Midbrain (tissue), 1 donor: ENCODE measurements around the gene IFNE.

Experiments used
- DNase-seq: peaks from one replicate; lab custom pipeline; 2025; lab: John Stamatoyannopoulos, UW

The IFNE gene

DNA sequence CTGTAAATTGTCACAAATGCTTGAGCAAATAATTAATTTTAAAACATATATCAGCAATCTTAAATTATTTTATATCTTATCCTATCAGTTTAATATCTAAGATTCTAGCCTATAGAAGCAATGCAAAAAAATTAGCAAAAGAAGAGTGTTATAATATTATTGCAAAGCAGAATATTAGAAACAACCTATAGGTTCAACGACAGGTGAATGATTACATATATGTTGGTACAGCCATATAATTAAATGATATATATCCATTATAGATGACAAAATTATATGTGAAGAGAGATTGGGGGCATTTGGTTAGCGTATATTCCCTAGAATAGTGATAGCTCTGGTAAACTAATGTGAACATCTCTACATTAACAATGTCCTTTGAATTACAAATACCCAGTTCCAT is at the start of gene IFNE:
Gene IFNE, minus strand, starts transcription at position 101 of the 400 bp plus-strand sequence. CDS start 619 bp downstream, outside the sequence.
- DNase-seq = no peak

DNA sequence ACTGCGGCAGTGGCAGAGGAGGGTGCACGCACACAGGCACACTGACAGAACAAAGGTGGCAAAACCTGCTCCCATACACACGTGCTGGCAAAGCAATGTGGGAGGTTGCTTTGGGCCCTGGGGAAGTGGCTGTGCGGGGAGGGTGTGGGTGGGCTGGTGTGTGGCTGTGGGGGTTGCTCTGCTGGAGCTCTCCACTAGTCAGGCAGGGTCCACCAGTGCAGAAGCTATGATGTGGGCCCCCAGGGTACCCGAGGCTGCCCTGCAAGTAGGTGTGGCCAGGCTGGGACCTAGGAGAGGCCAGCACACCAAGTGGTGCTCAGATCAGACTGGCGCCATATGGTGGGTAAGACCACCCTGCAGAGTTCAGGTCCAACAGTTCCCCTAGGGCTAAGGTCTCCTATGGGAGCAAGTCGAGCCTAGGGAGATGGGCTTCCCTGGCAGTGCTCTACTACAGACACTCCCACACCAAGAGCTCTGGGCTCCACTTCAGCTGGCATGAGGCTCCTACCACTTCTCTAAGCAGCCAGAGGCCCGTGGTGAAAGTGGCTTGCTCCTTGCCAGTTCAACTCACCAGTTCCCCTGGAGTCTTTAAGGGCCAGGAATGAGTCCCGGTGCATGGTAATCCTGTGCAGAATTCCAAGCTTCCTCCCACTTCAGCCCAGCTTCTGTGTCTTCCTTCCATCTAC is 46.2 kb upstream of the IFNE start:
- no peak for DNase-seq

- no peak for DNase-seq
These were observed 45.5 kb upstream of the IFNE start for GRCh38 chr9:21527579-21527978.

DNA sequence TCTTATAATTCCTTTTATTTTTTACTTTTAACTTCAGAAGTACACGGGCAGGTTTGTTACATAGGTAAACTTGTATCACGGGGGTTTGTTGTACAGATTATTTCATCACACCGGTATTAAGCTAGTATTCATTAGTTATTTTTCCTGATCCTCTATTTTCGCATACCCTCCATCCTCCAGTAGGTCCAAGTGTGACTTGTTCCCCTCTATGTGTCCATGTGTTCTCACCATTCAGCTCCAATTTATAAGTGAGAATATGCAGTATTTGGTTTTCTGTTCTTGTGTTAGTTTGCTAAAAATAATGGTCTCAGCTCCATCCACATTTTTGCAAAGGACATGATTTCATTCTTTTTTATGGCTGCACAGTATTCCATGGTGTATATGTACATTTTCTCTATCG is 43.1 kb upstream of the IFNE start:
- no peak for DNase-seq

DNA sequence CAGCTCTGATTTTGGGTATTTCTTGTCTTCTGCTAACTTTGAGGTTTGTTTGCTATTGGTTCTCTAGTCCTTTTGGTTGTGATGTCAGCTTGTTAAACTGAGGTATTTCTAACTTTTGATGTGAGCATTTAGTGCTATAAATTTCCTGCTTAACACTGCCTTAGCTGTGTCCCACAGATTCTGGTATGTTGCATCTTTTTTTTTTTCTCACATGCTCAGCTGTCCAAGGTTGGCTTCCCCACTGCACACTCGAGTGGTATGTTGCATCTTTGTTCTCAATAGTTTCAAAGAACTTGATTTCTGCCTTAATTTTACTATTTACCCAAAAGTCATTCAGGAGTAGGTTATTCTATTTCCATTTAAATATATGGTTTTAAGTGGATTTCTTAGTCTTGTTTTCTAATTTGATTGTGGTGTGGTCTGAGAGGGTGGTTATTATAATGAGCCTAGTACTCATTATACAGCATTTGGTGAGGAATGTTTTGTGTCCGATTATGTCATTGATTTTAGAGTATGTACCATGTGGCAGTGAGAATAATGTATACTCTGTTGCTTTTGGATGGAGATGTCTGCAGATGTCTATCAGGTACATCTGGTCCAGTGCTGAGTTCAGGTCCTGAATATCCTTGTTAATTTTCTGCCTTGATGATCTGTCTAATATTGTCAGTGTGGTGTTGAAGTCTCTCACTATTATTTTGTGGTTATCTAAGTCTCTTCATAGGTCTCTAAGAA is 42.2 kb upstream of the IFNE start:
- DNase-seq = no peak

GRCh38 chr9:21523021-21524014 is 41.2 kb upstream of the IFNE start:
- DNase-seq = no peak

- no peak for DNase-seq
These were observed 40.2 kb upstream of the IFNE start for GRCh38 chr9:21522348-21522747.

DNA sequence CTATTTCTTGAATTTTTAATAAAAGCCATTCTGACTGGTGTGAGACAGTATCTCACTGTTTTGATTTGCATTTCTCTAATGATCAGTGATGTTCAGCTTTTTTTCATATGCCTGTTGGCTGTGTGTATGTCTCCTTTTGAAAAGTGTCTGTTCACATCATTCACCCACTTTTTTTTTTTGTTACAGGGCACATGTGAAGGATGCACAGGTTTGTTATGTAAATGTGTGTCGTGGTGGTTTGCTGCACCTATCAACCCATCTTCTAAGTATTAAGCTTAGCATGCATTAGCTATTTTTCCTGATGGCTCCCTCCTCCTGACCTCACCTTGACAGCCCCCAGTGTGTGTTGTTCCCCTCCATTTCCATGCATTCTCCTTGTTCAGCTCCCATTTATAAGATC is 39.3 kb upstream of the IFNE start:
- DNase-seq = no peak

DNA sequence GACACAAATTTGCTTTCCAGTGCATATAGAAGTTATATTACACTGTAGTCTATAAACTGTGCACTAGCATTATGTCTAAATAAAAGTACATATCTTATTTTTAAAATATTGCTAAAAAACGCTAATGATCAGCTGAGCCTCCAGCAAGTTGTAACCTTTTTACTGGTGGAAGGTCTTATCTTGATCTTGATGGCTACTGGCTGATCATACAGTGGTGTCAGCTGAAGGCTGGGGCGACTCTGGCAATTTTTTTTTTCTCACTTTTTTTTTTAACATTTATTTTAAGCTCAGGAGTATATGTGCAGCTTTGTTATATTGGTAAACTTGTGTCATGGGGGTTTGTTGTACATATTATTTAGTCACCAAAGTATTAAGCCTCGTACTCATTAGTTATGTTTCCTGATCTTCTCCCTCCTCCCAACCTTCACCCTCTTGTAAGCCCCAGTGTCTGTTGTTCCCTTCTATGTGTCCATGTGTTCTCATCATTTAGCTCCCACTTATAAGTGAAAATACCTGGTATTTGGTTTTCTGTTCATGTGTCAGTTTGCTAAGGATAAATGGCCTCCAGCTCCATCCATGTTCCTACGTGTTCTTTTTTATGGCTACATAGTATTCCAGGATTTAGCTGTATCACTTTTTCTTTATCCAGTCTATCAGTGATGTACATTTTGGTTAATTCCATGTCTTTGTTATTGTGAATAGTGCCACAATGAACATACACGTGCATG is 38.6 kb upstream of the IFNE start:
- no peak for DNase-seq

DNA sequence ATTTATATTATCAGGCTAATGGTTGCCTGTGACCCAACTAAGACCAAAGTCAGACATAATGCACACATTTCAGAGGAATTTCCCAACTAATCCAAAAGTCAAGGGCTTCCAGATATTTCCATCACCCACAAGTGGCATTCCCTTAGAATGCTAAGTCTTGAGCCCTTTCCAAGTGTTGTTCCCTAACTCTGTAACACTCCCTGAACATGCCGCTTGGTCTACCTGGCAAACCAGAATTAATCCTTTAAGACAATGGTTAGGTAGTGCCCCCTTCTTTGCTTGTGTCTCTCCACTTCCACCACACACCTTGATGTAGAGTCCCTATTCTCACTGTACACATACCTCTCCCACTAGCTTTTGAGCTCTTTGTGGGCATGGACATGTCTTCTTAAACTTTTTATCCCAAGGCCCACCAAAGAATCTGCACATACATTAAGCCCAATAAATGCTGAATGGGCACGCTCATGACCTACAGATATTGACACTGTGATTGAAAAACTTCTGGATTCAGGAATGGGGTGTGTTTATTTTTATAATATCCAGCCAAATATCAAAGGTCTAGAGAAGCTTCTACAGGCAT is 37.8 kb upstream of the IFNE start:
- DNase-seq = no peak

DNA sequence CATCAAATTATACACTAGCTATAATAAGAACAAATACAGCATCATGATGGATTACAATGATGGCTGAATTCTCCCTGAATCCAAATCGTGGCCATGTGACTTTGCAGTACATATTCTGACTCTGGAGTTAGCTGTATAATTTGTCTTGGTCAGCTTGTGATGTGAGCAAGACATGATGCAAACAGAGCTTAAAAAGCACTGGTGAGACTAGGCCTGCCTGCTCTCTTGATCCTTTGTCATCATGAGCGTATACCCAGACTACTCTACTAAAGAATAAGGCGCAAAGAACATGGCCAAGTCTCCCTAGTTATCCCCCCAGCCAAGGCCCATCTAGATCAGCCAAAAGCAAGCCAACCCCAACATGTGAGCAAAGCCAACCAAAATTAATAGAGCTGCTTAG is 34.7 kb upstream of the IFNE start:
- no peak for DNase-seq

- DNase-seq = no peak
These were observed 31.3 kb upstream of the IFNE start for GRCh38 chr9:21513431-21513830.

GRCh38 chr9:21510806-21511205 is 28.7 kb upstream of the IFNE start:
- no peak for DNase-seq

GRCh38 chr9:21507483-21507790 is 25.3 kb upstream of the IFNE start:
- no peak for DNase-seq

- no peak for DNase-seq
These were observed 24.7 kb upstream of the IFNE start for GRCh38 chr9:21506626-21507482.

GRCh38 chr9:21505425-21506179 is 23.5 kb upstream of the IFNE start:
- DNase-seq = no peak

DNA sequence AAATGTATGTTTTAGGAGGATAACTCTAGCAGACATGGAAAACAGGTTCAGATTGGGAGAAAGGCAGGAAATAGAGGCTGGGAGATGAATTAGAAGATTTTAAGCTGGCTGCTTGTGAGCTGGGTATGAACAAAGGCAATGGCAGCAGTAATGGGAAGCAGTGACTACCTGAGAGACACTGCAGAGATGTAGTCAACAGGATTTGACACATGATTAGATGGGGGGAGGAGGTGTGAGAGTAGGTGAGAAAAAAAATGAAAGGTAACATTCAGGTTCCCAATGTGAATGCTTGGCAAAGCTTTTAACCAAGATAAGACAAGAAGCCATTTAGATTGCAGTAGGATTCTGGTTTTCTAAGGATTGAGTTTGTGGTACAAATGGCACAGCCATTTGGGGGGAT is 22.8 kb upstream of the IFNE start:
- DNase-seq = no peak

DNA sequence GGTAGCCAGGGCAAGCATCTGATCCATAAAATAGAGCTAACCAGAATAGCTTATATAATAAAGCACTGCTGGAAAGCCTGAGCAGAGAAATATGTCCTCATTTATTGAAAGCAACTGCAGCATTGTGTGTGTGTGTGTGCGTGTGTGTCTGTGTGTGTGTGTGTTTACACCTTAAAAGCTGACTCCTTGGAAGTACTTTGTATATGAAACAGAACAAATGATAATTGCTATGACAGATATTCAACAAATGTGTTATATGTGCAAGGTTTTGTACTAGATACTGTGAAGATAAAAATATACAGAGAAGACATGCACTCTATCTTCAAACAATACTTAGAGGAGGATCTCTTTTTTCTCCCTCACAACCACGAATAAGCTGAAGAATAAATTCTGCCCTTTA is 22.0 kb upstream of the IFNE start:
- no peak for DNase-seq

DNA sequence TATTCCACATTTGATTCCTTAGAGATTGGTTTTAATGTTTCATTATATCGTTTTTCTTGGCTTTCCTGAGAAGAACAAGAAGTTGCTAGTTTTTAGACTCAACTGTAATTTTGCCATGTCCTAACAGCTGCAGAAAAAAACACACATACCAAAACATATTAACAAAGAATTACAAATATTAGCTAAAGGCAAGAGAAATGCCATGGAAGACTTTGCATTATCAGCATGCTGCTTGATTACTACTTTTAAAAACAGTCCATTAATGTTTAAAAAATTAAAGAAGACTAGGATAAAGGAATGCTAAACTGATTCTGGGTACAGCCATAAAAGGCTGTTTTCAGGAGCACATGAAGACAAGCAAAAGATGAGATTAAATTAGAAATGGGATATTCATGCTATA is 20.5 kb upstream of the IFNE start:
- no peak for DNase-seq

- DNase-seq = no peak
These were observed 17.8 kb upstream of the IFNE start for GRCh38 chr9:21499912-21500311.
